MM.1S (cell line): ENCODE data around the gene SYT2.

Experiments used
- DNase-seq: peaks from one replicate; pipeline ENCODE4 v3.0.0-alpha.2; 2015
- H2AFZ ChIP-seq: fragments of 300-600 bp; sonication (generic); 2 replicates; pipeline ENCODE4 v1.6.0; 2016; ENCODE audit warnings: antibody characterized with exemption, low read length
- H3F3A ChIP-seq: fragments of 300-600 bp; sonication (generic); 2 replicates; pipeline ENCODE4 v1.6.1; 2016; ENCODE audit warnings: mild to moderate bottlenecking, antibody characterized with exemption, low read length, moderate library complexity, mixed read lengths; ENCODE audit not compliant: insufficient read depth
- H3K27ac ChIP-seq: fragments of 300-600 bp; sonication (generic); 2 replicates; pipeline ENCODE4 v1.5.1; 2016; ENCODE audit warnings: mild to moderate bottlenecking, low read length
- H3K27me3 ChIP-seq: fragments of 300-600 bp; sonication (generic); replicated peaks from 2 replicates; pipeline ENCODE4 v1.6.0; 2016; ENCODE audit warnings: low read length; ENCODE audit not compliant: insufficient read depth
- H3K36me3 ChIP-seq: fragments of 300-600 bp; sonication (generic); replicated peaks from 2 replicates; pipeline ENCODE4 v1.6.1; 2016; ENCODE audit warnings: mild to moderate bottlenecking, low read length, mixed read lengths; ENCODE audit not compliant: insufficient read depth
- H3K4me1 ChIP-seq: fragments of 300-600 bp; sonication (generic); 2 replicates; pipeline ENCODE4 v1.6.1; 2016; ENCODE audit warnings: low read length, mixed read lengths
- H3K4me2 ChIP-seq: fragments of 300-600 bp; sonication (generic); 2 replicates; pipeline ENCODE4 v1.6.0; 2016; ENCODE audit warnings: low read depth, low read length
- H3K4me3 ChIP-seq: fragments of 300-600 bp; sonication (generic); 2 replicates; pipeline ENCODE4 v1.5.1; 2016; ENCODE audit warnings: low read length, mixed read lengths
- H3K79me2 ChIP-seq: fragments of 300-600 bp; sonication (generic); 2 replicates; pipeline ENCODE4 v1.6.1; 2016; ENCODE audit warnings: mixed run types, low read length, mixed read lengths
- H3K9ac ChIP-seq: fragments of 300-600 bp; sonication (generic); 2 replicates; pipeline ENCODE4 v1.6.1; 2016; ENCODE audit warnings: low read length, mixed read lengths
- H3K9me2 ChIP-seq: fragments of 300-600 bp; sonication (generic); replicated peaks from 2 replicates; pipeline ENCODE4 v1.6.1; 2016; ENCODE audit warnings: mild to moderate bottlenecking, low read length, mixed read lengths; ENCODE audit not compliant: insufficient read depth
- H3K9me3 ChIP-seq: fragments of 300-600 bp; sonication (generic); replicated peaks from 2 replicates; pipeline ENCODE4 v1.6.1; 2016; ENCODE audit warnings: mild to moderate bottlenecking, low read length, mixed read lengths; ENCODE audit not compliant: insufficient read depth
- H4K20me1 ChIP-seq: fragments of 300-600 bp; sonication (generic); 2 replicates; pipeline ENCODE4 v1.6.1; 2016; ENCODE audit warnings: mild to moderate bottlenecking, low read length, moderate library complexity, mixed read lengths; ENCODE audit not compliant: insufficient read depth
- EZH2 ChIP-seq: fragments of 300-600 bp; sonication (generic); optimal IDR thresholded peaks from 2 replicates; pipeline ENCODE3; 2017; ENCODE audit warnings: low read depth, mild to moderate bottlenecking, antibody characterized with exemption, low read length, mixed read lengths
- EZH2phosphoT487 ChIP-seq: fragments of 300-600 bp; sonication (generic); IDR thresholded peaks from 2 replicates; pipeline ENCODE4 v1.6.1; 2018; ENCODE audit warnings: antibody characterized with exemption, low read length
- TF ChIP-seq, protein P1 (sequence below): fragments of 300-600 bp; sonication (generic); IDR thresholded peaks from 2 replicates; pipeline ENCODE4 v1.5.1; 2016; ENCODE audit warnings: antibody characterized with exemption, low read length, mixed read lengths

Gene SYT2

GRCh38 chr1:202575918-202576653 lies 134.2 kb downstream of the SYT2 start:
- no peak overlapping the region for H2AFZ ChIP-seq
- no peak overlapping the region for H3K4me2 ChIP-seq
- no peak overlapping the region for H3K9ac ChIP-seq
- no peak overlapping the region for H3K27ac ChIP-seq
- no peaks in the 10 kb centered on the region for H3K27me3 ChIP-seq
- DNase-seq, result no peak
- peaks cover 9% of the 10 kb centered on the region for H3K4me1 ChIP-seq
- no peaks in the 10 kb centered on the region for H3K36me3 ChIP-seq
- no peaks in the 10 kb centered on the region for H4K20me1 ChIP-seq
- H3K9me3 ChIP-seq, result no peaks in the 10 kb centered on the region
- H3K9me2 ChIP-seq, result no peaks in the 10 kb centered on the region
- TF ChIP-seq EZH2, result no peak
- TF ChIP-seq, protein P1, sequence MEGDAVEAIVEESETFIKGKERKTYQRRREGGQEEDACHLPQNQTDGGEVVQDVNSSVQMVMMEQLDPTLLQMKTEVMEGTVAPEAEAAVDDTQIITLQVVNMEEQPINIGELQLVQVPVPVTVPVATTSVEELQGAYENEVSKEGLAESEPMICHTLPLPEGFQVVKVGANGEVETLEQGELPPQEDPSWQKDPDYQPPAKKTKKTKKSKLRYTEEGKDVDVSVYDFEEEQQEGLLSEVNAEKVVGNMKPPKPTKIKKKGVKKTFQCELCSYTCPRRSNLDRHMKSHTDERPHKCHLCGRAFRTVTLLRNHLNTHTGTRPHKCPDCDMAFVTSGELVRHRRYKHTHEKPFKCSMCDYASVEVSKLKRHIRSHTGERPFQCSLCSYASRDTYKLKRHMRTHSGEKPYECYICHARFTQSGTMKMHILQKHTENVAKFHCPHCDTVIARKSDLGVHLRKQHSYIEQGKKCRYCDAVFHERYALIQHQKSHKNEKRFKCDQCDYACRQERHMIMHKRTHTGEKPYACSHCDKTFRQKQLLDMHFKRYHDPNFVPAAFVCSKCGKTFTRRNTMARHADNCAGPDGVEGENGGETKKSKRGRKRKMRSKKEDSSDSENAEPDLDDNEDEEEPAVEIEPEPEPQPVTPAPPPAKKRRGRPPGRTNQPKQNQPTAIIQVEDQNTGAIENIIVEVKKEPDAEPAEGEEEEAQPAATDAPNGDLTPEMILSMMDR, result no peak
- no peaks in the 10 kb centered on the region for H3F3A ChIP-seq
- no peak overlapping the region for H3K4me3 ChIP-seq
- no peaks in the 10 kb centered on the region for H3K79me2 ChIP-seq

DNA sequence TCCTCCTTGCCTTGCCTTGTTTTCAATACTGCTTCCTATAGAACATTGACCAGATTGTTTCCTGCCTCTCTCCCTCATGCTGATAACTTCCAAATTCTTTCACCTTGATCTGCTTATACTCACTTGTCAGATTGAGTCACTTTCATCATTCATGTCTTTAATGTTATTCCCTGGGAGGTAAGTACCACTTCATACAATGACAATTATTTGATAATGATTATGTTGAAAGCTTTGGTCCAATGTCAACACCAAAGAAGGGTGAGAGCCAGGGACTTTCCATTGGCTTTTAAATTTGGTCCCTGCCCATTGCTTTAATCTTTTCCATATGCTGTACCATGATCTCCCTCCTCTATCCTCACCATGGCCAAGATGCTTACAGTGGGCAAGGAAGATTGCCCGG lies 137.4 kb downstream of the SYT2 start:
- Histone ChIP-seq H3K79me2 (no peaks in the 10 kb centered on the region), H3K9me3 (no peaks in the 10 kb centered on the region), H3K4me2 (no peak overlapping the region), H3K4me1 (peaks cover 29% of the 10 kb centered on the region), H3K9me2 (no peaks in the 10 kb centered on the region), H3F3A (0 out of 2 replicates have a peak, but pooled peaks cover 4% of the 10 kb centered on the region), H4K20me1 (no peaks in the 10 kb centered on the region), H3K36me3 (no peaks in the 10 kb centered on the region), H3K9ac (no peak overlapping the region), H3K27ac (no peak overlapping the region), H3K27me3 (no peaks in the 10 kb centered on the region), H3K4me3 (no peak overlapping the region), H2AFZ (no peak overlapping the region)
- DNase-seq, result no peak
- TF ChIP-seq EZH2phosphoT487 (no peak), EZH2 (no peak)
- TF ChIP-seq, protein P1, result no peak

GRCh38 chr1:202571719-202572339 lies 138.4 kb downstream of the SYT2 start:
- H3K4me3 ChIP-seq, result no peak overlapping the region
- H2AFZ ChIP-seq, result no peak overlapping the region
- DNase-seq, result peak; percentile 70
- no peak overlapping the region for H3K9ac ChIP-seq
- no peak for TF ChIP-seq EZH2phosphoT487
- TF ChIP-seq, protein P1, result peak; percentile 96
- no peaks in the 10 kb centered on the region for H3K36me3 ChIP-seq
- no peak overlapping the region for H3K4me2 ChIP-seq
- no peaks in the 10 kb centered on the region for H3K79me2 ChIP-seq
- no peaks in the 10 kb centered on the region for H3K9me3 ChIP-seq
- no peaks in the 10 kb centered on the region for H4K20me1 ChIP-seq
- H3F3A ChIP-seq, result 0 out of 2 replicates have a peak, but pooled peaks cover 4% of the 10 kb centered on the region
- peaks cover 39% of the 10 kb centered on the region for H3K4me1 ChIP-seq
- H3K9me2 ChIP-seq, result no peaks in the 10 kb centered on the region
- H3K27me3 ChIP-seq, result no peaks in the 10 kb centered on the region
- no peak overlapping the region for H3K27ac ChIP-seq
